CD4-positive, alpha-beta T cell treated with Interleukin-17A for 4 hours (primary cell): ENCODE results near the gene FLT1.
A peak's percentile ranks its signal among the peaks of the same experiment; 100 is the strongest.

Source experiments
- DNase-seq: peaks from one replicate; pipeline ENCODE4 v3.0.0-alpha.2; 2020; ENCODE audit warnings: mixed read lengths

FLT1 gene

GRCh38 chr13:28337166-28338005 is 157.5 kb downstream of the FLT1 start:
- no peak for DNase-seq

DNA sequence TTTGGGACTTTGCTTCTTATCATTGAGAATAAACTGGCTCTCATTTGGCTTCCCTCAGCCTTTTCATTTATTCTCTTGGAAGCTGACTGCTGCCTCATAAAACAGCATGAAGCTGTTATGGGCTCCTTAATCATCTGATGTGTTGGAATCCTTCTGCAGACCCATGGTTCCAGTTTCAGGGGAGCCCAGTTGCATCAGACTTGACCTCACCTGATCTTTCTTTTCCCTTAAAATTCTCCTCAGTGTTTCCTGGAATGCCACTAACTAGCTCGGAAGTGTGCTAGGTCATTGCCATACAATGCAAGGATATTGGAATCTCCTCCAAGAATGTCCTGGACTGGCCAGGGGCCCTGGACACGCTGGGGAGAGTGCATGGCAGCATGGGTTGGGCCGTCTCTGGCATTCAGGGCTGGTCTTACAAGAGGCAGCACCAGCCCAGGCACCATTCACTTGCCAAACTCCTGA is 158.7 kb downstream of the FLT1 start:
- DNase-seq: no peak

GRCh38 chr13:28333204-28333881 is 161.6 kb downstream of the FLT1 start:
- no peak for DNase-seq

- DNase-seq: no peak
Observed at GRCh38 chr13:28329395-28330158, 165.4 kb downstream of the FLT1 start.

GRCh38 chr13:28328271-28328607 is 166.7 kb downstream of the FLT1 start:
- DNase-seq: no peak

DNA sequence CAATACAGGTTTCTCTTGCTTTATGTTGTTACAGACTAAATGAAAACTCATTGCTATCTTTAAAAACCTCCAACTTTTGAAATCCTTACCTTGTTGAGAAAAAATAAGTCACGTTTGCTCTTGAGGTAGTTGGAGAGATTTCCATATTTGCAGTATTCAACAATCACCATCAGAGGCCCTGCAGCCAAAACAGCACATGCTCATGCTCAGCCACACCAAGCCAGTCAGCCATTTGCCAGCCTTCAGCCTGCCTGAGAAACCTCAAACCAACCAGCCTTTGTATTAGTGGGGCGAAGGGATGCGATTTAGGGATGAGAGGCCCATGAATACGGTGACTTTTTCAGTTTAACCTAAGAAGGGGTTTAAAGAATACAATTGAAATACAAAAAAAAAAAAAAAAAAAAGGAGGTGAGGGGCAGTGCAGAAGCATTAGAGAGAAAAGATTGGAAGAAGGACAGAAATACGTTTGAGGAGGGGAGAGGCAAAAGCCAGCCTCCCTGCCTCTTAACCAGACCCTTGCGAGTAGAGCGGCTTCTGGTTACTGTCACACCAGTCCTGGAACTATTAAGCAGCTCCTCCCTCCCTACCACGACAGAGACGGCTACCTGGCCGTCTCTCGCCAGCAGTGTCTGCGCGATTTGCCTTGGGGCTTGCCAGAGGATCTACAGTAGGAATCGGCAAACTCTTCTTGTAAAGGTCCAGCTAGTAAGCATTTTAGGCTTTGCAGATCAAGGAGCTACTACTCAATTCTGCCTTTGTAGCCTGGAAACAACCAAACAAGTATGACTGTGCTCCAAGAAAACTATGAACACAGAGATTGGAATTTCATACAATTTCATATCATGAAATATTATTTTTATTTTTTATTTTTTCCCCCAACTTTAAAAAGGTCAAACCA is 167.3 kb downstream of the FLT1 start:
- DNase-seq: no peak

DNA sequence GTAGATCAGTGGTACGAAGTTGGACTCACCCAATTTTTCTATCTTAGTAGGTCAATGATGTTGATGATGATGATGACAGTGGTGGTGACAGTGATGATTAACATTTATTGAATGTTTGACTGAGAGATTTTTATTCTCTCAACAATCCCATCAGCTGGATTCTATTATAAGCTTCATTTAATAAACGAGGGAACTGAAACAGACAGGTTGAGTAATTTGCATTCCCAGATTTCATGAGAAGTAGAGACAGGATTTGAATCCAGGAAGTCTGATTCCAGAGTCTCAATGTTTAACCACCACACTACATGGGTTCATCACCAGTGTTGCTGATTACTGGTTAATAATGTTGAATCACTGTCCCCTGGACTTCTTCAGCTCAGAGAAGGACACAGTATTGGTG is 168.9 kb downstream of the FLT1 start:
- DNase-seq: no peak

DNA sequence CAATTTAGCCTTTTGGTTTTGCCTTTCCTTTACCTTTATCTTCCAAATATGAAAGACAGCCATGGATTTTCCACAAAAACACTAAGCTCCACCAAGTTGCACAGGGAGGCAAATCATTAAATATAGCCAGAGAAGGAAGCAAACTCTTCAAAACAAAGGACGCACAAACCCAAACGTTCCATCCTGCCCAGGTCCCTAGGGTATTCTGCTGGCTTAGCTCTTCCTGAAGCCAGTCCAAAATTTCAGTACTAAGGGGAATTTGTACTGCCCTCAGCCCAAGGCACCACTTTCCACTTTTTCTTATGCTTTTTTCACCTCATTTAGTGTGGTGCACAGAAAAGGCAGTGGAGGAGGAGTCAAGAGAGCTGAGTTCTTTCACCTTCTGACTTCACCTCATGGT is 169.9 kb downstream of the FLT1 start:
- DNase-seq: no peak

DNA sequence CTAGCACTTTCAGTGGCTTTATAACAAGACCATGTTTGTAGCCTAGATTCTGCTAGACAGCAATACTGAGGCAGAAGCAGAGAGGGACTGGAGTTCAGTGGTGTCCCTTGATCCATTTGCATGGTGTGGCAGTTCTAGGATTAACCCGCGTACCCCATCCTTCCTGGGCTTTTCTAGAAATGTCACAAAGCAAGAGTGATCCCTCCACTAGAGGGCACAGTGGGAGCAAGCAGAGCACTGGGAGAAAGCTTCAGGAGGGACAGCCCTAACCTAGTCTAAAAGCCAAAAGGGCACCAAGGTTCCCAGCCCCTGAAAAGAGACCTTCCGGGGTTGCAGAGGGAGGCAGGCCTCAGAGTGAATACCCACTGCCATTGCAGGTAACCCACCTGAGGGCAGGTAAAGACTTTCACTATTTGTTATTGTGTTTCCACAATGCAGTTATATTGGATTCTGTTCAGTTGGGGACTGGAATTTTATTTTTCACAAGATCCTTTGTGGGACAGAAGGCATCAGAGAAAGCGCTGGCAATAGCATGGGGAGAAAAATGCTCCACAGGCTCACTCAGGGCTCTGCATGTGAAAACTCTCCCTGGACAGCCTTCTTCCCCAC is 170.6 kb downstream of the FLT1 start:
- peak; percentile 61 for DNase-seq

DNA sequence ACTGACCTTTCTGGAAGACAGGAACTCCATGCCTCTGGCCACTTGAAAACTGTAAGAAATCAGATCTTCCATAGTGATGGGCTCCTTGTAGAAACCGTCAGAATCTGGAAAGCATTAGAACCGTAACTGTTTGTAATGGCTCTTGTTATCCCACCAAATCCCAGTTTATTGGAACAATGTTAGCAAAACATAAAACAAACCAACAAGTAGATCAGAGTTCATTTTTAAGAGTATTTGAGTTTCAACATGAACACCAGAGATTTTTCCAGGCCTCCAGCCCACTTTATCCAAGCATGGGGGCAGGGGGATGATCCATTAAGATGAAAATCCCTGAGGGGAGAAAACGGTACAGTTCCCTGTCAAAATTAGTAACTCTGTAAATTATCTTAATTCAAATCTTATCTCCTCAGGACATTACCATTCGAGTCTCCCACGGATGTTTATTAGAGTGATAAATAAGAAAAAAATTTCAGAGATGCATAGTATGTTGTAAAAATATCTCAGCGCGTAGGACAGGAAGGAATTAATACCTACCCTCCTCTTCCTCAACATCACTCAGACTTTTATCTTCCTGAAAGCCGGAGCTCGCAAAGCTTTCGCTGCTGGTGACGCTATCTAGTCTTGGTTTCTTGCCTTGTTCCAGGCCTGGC is 172.5 kb downstream of the FLT1 start:
- DNase-seq: no peak

DNA sequence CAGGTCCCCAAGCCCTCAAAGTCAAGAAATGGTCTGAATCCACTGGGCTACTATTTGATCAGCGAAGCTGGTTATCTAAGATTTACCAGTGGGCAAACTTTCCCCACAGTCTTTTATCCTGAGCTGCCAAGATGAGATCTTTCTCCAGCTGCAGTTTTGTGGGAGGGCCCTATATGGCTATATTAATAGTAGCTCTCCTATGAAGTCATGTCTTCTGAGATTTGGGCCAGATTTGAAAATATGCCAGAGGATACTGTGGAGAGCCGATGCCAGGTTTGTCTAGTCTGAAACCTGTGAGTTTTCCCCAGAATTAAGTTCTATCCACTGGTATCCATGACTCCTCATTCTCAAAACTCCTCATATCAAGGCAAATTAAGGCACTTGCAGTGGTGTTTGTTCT is 173.2 kb downstream of the FLT1 start:
- DNase-seq: no peak

- DNase-seq: no peak
Observed at GRCh38 chr13:28320884-28321574, 173.9 kb downstream of the FLT1 start.

DNA sequence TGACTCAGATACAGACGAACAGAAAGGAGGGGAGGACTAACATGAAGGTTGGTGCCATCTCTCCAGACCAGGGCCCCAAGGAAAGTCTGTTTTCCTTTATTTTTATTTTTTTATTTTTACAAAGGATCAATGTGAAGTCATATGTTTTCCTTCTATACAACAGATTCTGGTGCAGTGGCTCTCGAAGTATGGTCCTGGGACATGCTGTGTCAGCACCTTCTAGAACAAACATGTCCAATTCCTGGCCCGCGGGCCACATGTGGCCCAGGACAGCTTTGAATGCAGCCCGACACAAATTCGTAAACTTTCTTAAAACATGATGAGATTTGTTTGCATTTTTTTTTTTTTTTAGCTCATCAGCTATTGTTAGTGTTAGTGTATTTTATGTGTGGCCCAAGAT is 174.7 kb downstream of the FLT1 start:
- DNase-seq: no peak

DNA sequence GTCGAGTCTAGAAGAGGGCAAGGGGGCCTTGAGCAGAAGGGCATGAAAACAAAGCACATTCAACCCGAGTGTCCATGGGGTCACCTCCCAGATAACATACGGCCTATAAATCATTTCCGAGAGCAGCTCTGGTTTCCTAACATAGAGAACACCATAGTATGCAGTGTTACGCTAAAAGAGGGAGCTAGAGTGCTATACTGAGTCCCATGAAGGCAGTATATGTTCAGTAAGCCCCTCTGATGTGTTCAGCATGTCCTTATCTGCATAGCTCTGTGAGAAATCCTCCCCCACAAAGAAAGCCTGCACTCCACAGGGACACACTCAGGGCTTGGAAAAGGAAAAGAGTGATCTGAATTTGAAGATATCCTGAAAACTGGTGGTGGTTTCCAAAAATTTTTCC is 175.4 kb downstream of the FLT1 start:
- DNase-seq: no peak

- DNase-seq: no peak
Observed at GRCh38 chr13:28318496-28318895, 176.4 kb downstream of the FLT1 start.

- no peak for DNase-seq
Observed at GRCh38 chr13:28316836-28317235, 178.1 kb downstream of the FLT1 start.

- DNase-seq: no peak
Observed at GRCh38 chr13:28316129-28316528, 178.8 kb downstream of the FLT1 start.

- no peak for DNase-seq
Observed at GRCh38 chr13:28314879-28315278, 180.0 kb downstream of the FLT1 start.

DNA sequence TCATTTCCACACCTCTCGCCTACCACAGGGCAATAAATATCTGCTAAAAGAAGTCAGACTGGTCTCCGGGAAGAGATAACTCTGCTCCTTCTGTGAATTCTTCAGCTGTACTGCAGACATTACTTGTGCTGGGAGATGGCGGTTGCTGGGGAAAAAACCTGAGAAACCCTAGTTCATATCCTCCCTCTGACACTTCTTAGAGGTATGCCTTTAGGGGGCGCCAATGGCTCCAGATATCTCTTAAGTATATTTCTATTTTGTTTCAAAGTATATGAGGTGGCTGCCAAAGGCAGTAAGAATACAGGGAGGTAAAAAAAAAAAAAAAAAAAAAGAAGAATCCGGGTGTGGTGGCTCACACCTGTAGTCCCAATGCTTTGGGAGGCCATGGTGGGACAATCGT is 181.3 kb downstream of the FLT1 start:
- DNase-seq: no peak

DNA sequence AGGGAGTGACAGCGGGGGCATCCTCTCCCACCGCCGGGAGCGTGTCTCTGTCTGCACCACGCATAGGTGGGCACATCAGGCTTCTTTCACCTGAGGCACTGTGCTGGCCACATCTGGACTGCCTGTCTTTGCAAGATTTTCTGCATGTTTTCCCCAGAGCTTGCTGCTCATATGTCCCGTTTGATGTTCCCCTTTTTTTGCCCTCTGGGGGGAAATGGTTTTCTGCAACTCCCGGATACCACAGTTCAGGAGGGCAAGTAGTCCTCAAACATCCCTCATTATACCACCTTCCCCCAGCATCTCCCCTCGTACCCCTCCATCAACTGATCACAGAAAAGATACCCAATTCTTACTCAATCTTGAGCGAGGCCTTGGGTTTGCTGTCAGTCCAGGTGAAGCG is 188.6 kb downstream of the FLT1 start:
- no peak for DNase-seq

DNA sequence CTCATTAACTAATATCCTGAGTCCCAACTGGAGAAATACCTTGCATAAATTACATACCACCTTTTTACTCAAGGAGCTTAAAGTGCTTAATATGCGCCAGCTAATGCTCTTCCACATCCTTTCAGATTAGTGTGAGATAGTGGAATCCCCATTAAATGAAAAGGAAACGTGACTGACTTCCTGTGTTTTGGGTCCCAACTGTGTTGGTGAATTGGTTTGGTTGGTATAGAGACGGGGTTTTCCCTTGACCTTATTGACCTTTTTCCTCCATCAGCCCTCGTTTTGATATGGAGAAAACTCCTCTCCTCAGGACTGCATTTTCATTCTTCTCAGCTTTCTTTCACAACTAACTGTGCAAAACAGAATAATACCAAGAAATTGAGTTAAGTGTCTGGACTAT is 193.1 kb downstream of the FLT1 start:
- no peak for DNase-seq
